NOMO-1 treated with DMSO at 0.1 percent for 48 hours (cell line): ENCODE measurements around the gene KRT80.

Experiments used
- DNase-seq: peaks from one replicate; lab custom pipeline; 2025; ENCODE audit not compliant: unreplicated experiment; lab: John Stamatoyannopoulos, UW

The KRT80 gene

DNA sequence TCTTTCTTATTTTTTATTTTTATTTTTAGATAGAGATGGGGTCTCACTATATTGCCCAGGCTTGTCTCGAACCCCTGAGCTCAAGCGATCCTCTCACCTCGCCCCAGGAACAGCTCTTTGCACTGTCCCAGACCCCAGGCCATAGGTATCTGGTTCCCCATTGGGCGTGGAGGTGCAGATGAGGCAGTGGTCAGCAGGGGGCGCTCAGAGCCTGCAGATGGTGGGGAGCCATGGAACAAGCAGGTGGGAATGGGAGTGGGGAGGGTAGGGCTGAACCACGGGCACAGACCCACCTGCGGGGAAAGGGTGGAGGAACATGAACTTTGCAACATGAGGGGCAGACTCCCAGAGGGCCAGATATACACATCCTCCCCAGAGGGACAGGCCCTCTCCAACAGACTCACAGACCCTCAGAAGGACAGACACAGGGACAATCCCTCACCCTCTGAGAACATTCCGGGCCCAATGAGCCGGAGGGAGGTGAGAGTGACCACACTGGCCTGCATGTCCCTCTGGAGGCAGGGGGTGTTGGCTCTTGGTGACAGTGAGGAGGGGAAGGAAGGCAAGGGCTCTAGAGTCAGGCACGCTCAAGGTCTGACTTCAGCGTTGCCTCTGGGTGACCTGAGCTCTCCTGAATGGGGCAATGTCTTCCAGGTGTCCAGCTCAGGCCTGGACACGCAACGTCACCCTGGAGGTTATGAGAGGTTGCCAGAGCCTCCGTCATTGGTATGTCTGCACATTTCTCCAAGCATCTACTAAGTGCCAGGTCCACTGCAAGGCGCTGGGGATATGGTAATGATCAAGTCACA is 34.9 kb downstream of the KRT80 start:
- DNase-seq: peak; percentile 41

- no peak for DNase-seq
Observed at GRCh38 chr12:52156311-52156710, 35.5 kb downstream of the KRT80 start.

DNA sequence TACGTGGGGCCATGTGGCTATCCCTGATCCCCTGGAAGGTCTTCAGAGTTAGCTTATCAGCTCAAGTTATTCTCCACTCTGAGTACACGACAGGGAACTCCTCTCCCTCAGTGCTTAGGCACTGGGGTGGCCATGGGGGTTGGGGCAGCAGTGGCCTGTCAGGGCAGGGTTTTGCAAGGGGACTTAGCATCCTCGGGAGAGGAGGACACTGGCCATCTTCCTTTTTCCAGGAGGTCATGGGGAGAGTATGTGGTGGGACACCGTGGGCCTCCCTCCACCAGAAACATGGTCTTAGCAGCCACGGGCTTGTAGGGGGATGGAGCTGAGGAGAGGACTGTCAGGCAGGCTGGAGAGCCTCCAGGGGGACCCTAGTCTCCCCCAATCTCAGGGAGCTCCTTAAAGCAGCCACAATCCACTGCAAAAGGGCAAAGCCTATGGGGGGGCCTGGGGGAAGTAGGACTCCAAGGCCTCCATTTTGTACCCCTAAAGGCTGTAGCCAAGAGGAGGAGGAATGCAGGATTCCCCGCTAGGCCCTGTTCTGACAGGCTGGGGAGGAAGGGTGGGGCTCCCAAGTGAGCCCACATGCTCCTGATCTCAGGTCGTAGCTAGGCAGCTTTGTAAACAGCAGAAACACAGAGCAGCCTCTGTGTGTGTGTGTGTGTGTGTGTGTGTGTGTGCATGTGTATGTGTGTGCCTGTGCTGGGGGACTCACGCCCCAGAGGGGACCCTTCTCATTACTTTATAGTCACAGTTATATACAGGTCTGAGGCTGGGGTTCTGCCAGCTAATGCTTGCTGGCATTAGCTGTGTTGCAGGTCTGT is 36.6 kb downstream of the KRT80 start:
- no peak for DNase-seq

DNA sequence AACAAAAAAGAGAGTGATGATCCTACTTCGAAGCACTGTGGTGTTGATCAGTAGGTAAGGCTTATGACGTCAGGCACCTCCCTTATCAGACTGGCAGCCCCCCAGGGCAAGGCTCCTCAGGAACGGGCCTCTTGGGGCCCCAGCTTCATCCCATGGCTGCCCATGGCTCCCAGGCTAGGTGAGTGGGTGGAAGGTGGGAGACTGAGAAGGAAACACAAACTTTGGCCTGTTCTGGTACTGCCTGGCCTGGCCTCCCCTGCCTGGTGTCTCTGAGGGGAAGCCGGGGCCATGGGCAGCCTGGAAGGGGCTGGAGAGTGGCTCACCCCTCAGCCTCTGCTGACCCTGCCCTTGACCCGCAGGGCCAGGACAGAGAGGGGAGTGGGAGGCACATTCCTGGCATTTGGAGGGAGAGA is 38.9 kb downstream of the KRT80 start:
- DNase-seq: no peak

GRCh38 chr12:52151837-52152783 is 39.7 kb downstream of the KRT80 start:
- peak; percentile 45 for DNase-seq

- no peak for DNase-seq
Observed at GRCh38 chr12:52151153-52151836, 40.5 kb downstream of the KRT80 start.

- DNase-seq: no peak
Observed at GRCh38 chr12:52149651-52150241, 42.1 kb downstream of the KRT80 start.

DNA sequence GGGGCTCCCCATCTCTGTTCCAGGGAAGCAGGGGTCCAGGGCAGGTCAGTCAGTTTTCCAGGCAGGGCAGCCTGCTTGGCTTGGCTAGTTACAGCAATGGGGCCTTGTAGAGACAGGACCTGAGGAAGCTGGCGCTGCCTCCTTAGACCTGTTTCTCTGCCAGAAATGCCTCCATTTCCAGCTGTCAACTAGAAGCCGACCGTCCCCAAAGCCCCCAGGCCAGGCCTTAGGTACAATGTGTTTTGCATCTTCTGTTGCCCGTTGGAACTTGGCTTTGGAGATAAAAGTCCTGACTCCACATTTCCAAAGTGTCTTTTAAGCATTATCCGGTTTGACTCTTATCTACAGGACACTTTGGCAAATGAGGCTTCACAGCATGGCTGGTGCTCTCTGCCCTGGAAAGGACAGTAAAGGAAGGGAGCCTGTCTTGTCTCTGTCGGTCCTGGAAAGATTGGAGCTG is 42.6 kb downstream of the KRT80 start:
- DNase-seq: no peak

GRCh38 chr12:52148464-52149181 is 43.2 kb downstream of the KRT80 start:
- no peak for DNase-seq

- no peak for DNase-seq
Observed at GRCh38 chr12:52147964-52148463, 43.8 kb downstream of the KRT80 start.

- no peak for DNase-seq
Observed at GRCh38 chr12:52147367-52147963, 44.3 kb downstream of the KRT80 start.

GRCh38 chr12:52146822-52147366 is 44.9 kb downstream of the KRT80 start:
- no peak for DNase-seq

DNA sequence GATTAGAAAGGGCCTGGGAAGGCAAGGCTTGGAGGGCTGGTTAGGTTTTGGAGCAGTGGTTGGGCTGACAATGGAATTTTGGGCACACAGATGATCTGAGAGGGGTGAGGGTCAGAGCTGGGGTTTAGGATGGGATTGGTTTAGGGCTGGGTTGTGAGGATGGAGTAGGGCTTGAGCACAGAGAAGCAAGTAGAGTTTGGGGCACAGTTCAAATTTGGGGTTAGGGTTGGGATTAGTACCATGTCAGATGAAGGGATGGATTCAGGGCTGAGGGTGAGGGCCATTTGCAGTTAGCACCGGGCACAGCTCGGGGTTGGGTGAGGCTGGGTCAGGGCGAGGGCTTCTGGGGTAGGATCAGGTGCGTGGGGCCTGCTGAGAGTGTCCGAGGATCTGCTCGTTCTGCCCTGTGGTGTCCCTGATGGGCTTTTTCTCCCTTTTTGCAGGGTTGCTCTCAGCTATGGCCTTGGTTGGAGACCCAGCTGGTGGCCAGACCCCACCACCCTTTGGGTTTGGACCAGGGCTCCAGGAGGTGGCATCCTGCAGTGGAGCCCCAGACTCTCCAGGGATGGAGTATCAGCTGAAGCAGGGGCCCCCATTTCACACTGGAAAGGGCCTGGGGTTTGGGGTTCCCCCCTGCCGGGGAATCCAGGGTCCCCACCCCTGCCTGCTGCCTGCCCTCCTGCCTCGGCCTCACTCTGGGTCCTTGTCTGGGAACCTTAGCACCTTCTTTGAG is 45.6 kb downstream of the KRT80 start:
- no peak for DNase-seq

GRCh38 chr12:52145228-52146088 is 46.4 kb downstream of the KRT80 start:
- DNase-seq: no peak

DNA sequence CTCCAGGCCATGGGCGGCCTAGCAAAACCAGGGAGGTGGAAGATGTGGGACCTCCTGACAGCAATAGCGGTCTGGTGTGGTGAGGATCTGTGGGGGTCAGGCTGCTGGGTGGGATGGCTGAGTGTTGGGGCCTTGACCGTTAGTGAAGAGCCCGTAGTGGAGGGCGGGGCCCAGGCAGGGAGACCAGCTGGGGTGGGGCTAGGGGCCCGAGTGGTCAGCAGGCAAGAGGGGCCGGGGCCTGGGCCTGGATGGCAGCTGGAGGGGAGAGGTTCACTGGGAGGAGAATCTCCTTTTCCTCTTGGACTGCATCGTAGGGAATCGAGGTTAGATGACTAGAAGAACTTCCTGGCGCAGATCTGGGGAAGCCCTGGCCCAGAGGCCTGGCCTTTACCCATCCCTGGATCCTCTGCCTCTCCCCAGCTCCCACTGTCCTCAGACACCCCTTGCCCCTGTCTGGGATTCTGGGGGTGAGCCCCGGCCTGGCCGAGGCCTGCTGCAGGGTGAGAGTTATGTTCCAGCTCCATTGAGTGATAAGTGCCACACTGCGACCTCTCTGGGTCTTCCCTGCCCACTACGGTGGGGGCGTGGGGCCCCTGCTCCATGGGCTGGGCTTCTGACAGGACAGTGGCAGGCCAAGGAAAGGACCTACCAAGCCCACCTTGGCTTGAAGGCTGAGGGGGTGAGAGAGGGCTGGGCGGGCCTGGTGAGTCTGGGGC is 47.1 kb downstream of the KRT80 start:
- no peak for DNase-seq

DNA sequence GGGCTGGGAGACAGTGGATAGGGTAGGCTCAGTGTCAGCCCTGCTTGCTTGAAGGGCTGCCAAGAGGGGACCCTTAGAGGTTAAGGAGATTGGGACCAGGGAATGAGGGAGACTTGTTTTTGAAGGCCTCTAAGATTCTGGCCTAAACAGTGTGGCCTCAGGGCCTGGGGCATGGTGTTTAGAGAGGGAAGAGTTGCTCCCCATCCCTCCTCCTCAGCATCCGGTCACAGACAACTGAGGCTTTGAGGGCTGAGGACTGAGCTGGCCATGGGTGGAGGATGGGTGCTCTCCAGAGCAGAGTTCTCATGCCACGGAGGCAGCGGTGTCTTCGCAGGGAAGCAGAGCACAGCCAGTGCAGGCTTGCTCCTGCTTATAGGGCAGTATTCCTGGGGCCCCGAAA is 49.4 kb downstream of the KRT80 start:
- DNase-seq: no peak
